ENCODE measurements around the gene MRPS15.
A peak's percentile ranks its signal among the peaks of the same experiment; 100 is the strongest.
"Not testable (repeated sequence)": the region's sequence is repeated elsewhere in the genome, so short reads cannot be mapped to it uniquely, and the experiment has no call there.

The MRPS15 gene

DNA sequence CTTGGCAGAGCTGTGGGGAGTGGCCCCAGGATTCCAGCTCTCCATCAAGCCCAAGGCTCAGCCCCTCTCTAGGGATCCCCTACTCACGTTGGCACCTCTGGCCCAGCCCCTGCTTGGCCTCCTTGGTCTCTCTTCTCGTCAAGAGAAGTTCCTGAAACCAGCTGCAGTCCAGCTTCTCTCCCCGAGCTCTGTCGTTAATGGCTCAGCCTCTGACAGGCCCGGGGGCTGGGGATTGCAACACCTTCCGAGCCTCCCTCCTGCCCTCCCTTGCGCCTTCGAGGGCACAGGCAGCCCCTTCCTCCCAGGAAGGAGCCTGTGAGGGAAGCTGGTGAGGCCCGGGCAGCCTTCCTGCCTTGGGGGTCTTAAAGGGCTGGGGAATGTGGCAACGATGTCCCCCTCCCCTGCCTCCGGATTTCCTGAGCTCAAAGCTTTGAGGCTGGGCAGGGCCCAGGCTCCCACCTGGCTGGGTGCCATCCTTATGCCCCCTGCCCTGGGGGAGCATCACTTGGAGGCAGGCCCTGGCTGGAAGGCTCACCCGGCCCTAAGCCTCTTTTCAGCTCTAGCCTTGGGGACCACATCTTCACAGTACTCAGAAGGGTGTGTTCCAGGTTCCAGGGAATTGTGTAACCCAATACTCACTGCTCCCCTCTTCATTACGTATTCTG lies 18.7 kb upstream of the MRPS15 start, which contains the start of gene CSF3R:
Gene CSF3R (minus strand): TSS at position 190 of the 665 bp plus-strand sequence. CDS start 3,417 bp downstream, outside the sequence.
- no peak for ATAC-seq

DNA sequence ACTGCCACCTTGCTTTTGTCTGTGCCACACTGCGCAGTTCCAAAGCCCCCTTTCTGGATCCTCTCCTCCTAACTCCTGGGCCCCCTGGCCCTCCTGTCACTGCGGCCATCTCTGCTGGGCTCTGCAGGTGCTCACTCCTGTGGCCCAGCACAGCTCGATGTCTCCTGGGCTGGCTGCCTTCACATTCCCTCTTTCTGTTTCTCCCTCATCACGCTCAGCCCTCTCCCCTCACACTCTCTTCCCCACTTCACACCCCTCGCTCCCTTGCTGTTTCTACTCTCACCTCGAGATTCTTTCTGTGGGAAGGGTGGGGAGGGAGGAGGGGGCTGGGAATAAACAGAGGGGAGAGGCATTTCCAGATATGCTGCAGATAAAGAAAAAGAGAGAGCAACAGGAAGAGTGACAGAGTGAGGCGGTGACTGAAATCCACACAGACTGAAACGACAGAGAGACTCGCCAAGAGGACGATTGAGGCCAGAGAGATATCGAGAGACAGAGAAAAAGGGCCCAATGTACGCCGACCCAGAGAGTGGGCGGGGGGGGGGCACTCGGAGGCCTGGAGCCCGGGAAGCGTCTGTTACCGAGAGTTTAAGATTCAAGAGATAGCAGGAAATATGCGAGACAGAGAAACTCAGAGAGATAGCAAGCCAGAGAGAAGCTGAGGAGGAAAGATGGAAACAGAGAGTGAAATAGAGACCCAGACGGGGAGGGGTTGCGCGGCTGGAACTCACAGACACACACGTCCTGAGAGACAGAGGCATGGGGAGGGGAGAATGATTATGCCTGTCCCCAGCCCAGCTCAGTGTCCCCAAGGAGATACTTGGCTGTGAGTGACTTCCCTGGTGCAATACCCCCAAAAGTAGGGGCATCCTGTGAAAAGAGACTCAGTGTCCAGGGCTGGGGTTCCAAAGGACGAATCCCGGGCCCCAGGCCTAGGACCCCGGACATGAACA lies 17.9 kb upstream of the MRPS15 start:
- ATAC-seq = no peak

DNA sequence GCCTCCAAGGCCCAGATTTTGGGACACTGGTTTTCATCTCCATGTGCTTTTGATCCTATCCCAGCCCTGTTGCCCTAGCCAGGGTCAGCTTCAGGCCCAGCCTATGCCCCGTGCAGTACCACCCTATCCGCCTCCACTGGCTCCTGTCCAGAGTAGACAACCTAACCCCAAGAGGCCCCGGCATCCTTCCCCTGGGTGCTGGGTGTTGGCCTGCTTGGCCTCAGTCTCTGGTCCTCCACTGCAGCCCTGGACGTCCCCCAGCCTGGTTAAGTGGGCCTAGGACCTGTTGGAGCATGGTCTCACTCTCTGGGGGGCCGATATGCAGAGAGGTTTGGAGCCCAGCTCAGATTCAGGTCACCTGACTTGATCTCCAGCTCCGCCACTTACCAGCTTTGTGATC lies 16.9 kb upstream of the MRPS15 start:
- ATAC-seq = no peak

DNA sequence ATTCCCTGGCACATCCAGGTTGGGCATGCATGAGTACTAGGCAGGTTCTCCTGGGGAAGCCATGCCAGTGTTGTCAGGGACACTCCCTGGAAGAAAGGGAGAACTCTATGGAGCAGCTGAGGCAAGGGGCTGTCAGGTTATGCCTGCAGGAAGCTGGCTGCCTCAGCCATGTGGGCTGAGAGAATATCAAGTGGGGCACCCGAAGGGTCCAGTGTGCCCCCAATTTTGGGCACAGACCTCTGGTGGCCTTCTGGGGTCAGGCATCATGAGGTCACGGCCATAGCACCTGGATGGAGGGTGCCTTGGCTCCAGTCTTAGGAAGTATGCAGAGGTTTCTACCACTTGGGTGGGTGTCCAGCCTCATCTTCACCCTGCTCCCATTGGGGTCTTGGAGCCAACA lies 16.0 kb upstream of the MRPS15 start:
- ATAC-seq = no peak

DNA sequence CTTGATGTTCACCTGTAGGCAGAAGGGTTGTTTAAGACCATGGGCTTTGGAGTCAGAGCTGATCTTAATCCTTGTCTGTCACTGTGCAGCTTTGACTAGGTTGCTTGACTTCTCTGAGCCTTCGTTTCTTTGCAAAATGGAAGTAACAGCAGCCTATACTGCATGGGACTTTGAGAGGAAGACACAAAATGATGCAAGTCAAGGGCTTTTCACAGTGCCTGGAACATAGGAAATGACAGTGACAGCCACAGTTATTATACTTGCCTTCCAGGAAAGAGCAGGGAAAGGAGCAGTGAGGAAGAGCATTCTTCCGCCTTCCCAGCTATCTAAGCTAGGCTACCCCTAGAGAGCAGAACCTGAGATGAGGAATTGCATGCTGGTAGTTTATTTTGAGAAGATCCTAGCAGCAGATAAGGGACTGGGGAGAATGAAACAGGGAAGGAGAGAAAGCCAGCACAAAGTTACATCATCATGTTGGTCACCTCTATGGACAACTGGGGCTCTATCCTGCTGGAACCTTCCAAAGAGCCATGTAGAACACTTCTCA lies 15.4 kb upstream of the MRPS15 start:
- ATAC-seq = no peak

DNA sequence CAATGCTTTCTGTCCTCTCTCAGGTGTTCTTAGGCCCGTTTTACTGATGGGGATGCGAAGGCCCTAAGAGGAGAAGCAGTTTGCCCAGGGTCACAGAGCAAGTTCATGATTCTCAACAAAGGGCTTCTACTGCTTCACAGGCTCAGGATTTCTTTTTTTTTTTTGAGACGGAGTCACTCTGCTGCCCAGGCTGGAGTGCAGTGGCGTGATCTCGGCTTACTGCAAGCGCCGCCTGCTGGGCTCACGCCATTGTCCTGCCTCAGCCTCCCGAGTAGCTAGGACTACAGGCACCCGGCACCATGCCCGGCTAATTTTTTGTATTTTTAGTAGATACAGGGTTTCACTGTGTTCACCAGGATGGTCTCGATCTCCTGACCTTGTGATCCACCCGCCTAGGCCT lies 13.4 kb upstream of the MRPS15 start:
- ATAC-seq = not testable (repeated sequence)

DNA sequence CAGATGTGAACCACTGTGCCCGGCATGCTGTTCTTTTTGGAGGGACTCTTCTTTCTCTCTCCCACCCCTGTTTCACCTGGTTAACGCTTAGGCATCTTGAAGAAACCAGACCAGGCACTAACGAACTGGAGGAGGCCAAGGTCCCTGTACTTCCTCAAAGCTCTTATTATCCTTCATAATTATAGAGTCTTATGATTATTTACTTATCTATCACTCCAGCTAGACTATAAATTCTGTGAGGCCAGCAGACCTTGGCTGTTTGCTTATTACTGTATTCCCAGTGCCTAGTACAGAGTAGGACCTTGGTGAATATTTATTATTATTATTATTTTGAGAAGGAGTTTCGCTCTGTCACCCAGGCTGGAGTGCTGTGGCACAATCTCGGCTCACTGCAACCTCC lies 12.8 kb upstream of the MRPS15 start:
- no peak for ATAC-seq

DNA sequence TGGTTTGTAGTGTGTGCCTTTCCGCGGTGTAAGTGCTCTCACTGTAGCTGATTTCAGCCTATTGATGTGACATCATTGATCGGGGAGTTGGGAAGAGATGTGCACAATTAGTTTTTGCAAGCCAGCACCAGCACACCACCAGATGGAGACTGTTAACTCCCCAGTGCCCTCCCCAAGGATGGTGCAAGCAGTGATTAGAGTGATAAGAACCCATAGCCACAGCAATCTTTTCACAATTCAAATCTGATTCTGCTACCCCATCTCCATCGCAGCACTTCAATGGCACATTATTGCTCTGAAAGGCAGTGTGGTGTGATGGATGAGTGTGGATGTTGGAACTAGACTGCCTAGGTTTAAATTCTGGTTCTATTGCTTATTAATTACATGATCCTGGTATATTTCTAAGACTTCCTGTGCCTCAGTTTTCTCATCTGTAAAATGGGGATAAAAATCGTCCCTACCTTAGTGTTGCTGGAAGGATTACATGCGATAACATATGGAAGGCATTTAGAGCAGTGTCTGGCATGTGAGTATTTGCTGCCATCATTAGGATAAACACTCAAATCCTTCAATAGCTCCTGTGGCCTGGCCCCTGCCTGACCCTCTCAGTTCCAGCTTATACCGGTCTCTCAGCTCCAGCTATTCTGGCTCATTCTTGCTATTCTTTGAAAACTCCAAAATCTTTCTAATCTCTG lies 11.9 kb upstream of the MRPS15 start:
- no peak for ATAC-seq

DNA sequence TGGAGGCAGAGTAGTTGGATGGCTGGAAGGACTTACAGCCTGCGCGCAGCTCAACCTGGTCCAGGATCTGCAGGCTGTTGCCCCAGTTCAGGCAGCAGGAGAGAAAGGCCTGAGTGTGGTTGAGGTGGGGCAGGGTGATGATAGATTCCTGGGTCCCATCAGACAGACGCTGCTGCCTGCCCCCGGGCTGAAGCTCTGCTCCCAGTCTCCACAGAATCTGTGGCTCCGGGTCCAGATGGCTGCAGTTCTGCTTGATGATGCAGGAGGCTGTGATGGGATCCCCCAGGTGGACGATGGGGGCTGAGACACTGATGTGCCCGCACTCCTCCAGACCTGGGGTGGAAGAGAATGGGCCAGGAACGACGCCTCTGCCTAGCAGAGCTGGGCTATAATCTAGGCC lies 11.2 kb upstream of the MRPS15 start:
- ATAC-seq = no peak

DNA sequence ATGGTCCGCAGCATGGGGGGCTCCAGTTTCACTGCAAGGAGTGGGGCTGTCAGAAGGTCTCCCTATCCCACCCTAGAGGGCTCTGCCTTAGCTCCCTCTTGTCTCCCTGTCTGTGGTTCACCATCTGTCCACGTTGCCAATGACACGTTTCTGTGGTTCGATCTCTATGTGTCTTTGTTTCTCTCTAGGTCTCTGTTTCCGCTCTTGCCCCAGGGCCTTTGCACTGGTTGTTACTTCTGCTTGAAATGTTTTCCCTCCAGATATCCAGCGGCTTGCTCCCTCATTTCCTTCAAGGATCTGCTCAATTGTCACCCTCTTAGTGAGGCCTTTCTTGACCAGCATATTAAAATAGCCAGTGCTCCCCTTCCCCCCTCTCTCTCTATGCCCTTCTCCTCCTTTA lies 8.5 kb upstream of the MRPS15 start:
- ATAC-seq = no peak

DNA sequence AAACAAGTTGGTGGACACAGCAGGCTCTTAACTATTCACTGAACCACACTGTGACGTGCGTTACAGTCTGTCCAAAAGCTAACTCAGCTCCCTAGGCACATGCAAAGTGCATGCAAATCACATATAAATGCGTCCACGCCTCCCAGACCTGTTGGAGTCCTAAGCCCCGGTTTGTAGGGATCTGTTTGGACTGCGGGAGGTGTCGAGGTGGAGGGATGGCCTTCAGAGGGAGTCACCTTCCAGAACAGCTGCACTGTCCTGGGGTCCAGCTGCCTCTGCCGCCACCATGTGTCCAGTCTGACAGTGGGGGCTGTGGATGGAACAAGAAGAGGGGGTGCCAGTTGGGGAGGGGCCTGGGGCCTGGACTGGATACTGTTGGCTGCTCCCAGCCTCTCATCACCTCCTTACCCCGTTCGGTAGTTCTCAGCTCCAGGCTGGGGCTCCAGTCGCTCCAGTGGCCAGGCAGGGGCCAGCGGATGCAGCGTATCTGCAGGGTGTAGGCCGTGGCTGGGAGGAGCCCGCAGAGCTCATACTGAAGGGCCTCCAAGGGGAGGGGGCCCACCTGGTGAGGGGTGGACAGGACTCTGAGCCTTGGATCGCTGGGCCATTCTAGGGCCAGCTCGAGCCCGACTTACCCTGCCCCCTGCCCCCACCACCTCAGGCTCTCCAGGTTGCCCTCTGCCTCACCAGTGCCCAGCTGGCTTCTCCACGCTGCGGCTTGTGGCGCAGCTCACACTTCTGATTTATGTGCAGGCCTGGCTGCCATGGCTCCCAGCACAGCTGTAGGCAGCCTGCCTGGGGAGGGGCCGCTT lies 7.9 kb upstream of the MRPS15 start:
- no peak for ATAC-seq

DNA sequence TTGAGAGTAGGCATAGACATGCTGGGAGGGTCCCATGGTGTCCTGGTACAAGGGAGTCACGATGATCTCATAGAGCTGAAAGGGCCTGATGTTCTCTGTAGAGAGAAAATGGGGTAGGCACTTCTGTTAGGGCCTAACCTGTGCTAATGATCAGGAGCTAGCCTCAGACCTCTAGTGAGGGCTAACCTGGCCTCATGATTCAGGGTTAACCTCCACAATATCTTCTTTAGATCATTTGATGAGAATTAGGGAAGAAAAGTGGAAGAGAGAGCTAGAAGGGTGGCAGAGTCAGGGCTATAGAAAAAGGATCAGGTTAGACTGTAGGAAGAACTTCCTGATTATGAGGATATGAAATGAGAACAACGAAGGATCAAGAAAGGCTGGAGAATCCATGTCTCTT lies 5.0 kb upstream of the MRPS15 start:
- no peak for ATAC-seq

DNA sequence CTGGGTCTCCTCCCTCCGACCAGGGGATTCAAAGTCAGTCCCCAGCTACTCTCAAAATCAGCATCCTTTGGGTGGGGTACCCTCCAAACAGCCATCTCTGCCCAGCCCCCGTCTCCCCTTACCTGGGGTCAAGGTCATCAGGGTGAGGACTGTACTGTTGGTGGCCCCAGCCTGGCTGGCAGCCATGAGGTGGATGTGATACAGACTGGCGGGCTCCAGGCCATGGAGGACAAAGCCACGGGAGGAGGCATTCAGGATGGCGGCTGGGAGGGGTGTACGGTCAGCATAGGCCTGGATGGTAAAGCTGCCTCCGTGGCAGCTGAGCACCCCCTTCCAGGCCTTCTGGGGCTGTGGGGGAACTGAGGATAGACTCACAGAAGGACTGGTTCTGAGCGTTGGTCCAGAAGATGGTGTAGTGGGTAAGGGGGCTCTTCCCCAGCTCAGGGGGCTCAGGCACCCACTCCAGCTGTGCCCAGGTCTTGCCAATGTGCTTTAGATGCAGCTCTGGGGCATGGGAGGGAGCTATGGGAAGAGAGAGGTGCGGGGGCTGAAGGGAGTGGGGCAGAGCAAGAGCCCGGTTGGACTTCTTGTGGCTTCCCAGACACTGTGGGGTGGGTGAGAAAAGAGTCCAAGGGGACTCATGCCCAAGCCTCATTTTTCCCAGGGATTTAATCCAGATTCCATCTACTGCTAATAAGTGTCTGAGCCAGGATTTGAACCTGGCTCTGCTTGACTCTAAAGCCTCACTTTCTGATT lies 3.7 kb upstream of the MRPS15 start:
- ATAC-seq = no peak

DNA sequence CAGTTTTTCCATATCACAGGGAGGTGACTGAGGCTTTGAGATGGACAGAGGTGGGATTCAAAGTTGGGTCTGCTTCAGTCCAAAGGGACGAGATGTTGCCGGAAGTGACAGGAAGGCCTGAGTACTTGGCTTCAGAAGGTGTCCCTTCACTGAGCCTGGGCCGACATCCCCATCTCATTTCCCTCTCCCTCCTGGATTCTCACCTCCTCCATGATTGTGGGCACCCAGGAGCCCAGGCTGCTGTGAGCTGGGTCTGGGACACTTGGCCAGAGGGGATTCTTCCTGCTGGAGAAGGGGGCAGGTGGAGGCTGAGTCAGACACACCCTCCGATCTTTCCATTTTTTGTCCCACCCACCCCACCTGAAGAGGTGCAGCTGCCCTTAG lies 2.8 kb upstream of the MRPS15 start:
- no peak for ATAC-seq

DNA sequence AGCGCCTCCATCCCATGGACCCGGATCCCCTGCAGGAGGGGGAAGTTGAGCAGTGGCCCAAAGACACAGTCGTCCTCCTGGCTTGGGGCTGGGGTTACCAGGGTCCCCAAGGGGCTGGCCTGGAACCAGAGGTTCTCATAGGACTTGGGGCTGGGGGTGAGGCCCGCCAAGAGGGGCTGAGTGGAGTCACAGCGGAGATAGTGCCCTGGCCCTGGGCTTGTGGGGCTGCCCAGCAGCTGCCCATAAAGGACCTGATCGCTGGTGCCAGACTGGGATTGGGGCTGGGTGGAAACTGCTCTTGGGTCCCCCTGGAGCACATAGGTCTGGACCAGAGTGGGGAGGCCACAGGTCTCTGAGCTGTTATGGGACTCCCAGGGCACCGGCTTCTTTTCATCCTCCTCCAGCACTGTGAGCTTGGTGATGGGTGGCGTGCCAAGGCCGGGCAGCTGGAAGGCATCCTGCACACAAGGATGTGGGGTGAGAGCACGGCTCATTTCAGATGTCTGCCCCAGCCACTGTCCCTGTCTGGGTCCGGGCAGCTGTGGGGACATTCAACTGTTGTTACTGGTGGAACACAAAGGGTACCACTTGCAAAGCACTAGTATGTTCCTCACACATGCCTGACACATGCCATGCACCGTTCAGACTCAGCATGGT lies 2.3 kb upstream of the MRPS15 start:
- ATAC-seq = no peak

DNA sequence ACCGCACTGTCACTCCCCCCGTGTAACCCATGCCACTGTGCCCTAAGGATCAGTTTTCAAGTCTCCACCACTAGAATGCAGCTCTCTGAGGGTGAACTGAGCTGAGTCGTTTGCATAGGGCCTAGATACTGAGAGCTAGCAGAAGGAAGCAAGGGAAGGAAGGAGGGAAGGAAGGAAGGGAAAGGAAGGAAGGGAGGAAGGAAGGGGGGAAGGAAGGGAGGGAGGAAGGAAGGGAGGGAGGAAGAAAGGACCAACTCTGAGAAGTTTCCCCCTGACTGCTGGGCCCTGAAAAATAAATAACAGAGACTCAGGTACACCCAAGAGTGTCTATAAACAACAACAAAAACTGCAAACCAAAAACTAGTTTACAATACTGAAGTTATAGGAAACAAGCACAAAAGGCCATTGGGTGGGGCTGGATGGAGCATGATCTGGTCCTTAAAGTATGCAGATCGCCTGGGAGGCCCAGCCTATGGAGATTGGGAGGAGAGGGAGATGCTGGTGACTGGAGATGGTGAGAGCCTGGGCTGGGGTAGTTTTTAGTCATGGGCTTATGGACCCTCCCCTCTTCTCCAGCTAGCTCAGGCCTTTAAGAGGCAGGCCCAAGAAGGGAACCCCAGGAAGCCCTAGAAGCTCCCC lies 1.7 kb upstream of the MRPS15 start:
- no peak for ATAC-seq

DNA sequence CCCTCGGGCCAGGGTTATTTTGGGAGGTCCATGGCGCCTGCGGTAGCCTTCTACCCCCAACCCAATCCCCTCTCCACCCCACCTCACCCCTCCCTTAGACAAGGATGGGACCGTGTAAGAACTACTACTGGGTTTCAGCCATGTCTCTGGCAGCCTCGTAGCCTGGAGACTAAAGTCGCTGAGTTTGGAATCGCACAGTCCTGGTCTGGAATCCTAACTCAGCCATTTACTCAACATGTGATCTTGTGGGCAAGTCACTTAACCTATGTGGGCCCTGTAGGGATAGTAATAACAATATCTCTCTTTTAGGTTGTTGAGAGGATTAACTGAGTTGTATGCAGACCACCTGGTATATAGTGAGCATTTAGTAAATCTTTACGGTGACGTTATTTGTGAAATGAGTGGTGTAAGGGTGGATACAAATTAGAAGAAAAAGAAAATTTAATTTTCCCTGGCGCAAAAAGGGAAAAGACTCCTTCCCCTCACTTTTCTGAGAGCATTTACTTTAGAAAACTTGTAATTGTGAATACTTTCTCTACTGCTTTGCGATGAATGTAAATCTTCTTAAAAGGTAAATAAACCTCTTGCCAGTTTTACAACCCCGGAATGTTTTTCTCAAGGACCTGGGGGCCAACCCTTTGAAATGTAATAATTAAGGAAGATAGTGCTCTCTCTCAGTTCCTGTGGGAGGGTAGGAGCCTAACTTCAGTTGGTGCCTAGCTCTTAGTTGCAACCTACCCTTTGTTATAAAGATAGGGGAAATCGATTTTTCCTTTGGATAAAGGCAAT lies 615 bp upstream of the MRPS15 start:
- ATAC-seq = peak; percentile 49 to 50

DNA sequence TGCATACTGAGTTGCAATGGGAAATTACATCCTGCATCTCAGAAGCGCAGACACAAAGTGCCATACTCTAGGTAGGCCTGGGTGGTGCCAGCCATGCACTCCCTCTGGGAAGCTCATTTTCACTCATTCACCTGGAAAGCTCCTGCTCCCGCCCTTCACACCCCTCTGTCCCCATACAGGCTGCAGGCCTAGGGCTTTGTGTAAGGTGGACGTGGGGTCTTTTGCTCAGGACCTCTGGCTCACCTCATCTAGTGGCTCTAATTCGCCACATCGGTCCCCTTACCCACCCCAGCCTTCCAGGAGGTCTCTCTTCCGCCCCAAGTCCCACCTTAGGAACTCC lies 751 bp downstream of the MRPS15 start:
- no peak for ATAC-seq

DNA sequence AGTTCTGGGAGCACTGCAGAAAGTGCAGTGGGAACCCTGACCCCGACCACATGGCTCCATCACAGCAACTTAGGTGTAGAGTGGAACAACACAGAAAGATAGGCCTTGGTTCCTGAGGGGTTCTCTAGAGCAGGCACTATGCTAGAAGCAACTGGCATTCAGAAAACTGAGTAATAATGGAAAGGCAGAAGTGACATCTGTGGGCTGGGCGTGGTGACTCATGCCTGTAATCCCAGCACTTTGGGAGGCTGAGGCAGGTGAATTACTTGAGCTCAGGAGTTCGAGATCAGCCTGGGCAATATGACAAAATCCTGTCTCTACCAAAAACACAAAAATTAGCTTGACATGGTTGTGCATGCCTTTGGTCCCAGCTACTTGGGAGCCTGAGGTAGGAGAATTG lies 5.3 kb downstream of the MRPS15 start:
- peak; percentile 86 to 95 for ATAC-seq

DNA sequence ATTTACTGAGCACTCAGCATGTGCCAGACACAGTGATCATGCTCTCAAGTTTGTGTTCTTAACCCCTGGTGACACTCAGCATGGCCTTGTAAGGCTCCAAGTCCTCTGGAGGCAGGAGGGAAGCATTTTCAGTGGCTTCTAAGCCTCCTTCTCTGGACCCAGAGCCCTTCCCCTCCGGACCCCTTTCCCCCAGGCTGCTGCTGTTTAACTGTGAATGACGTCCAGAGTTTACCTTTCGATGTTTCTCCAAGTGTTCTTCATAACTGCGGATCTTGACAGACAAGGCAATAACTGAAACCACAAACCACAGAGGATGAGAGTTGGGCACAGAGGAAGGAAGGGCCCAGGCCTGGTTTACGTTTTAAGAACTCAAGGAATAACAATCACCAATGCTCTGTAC lies 6.5 kb downstream of the MRPS15 start:
- ATAC-seq = no peak

Data from activated CD4-positive, CD25-positive, alpha-beta regulatory T cell treated with anti-CD3 and anti-CD28 coated beads, Interleukin-2, amount 50 U/mL, for 24 hours (primary cell).